Measurements from ENCODE around the gene GAPT.

GAPT gene

DNA sequence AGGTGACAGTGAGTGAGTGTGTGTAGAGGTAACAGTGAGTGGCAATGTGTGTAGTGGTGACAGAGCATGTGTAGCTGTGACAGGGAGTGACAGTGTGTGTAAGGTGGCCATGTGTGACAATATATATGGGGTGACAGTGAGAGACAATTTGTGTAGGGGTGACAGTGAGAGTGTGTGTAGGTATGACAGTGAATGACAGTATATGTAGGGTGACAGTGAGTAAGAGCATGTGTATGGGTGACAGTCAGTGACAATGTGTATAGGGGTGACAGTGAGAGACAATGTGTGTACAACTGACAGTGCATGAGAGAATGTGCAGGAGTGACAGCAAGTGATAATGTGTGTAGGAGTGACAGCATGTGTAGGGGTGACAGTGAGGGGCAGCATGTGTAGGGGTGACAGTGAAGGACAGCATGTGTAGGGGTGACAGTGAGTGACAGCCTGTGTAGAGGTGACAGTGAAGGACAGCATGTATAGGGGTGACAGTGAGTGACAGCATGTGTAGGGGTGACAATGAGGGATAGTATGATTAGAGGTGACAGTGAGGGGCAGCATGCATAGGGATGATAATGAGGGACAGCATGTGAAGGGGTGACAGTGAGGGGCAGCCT, 10.1 kb upstream of the GAPT start:
- Mint-ChIP-seq H3K9me3 (no peaks in the 10 kb centered on the region), H3K27me3 (ENCODE audit: low read depth) (no peaks in the 10 kb centered on the region)

DNA sequence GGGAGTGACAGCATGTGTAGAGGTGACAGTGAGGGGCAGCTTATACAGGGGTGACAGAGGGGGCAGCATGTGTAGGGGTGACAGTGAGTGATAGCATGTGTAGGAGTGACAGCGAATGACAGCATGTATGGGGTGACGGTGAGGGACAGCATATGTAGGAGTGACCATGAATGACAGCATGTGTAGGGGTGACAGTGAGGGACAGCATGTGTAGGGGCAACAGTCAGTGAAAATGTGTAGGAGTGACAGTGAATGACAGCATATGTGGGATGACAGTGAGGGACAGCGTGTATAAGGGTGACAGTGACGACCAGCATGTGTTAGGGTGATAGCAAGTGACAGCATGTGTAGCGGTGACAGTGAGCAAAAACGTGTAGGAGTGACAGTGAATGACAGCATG, 9.4 kb upstream of the GAPT start:
- Mint-ChIP-seq H3K27ac (no peak overlapping the region), H3K4me3 (no peak overlapping the region), H3K9me3 (no peaks in the 10 kb centered on the region), H3K27me3 (ENCODE audit: low read depth) (no peaks in the 10 kb centered on the region), H3K36me3 (ENCODE audit: low read depth) (no peaks in the 10 kb centered on the region), H3K4me1 (no peaks in the 10 kb centered on the region)
- TF ChIP-seq, protein P1, sequence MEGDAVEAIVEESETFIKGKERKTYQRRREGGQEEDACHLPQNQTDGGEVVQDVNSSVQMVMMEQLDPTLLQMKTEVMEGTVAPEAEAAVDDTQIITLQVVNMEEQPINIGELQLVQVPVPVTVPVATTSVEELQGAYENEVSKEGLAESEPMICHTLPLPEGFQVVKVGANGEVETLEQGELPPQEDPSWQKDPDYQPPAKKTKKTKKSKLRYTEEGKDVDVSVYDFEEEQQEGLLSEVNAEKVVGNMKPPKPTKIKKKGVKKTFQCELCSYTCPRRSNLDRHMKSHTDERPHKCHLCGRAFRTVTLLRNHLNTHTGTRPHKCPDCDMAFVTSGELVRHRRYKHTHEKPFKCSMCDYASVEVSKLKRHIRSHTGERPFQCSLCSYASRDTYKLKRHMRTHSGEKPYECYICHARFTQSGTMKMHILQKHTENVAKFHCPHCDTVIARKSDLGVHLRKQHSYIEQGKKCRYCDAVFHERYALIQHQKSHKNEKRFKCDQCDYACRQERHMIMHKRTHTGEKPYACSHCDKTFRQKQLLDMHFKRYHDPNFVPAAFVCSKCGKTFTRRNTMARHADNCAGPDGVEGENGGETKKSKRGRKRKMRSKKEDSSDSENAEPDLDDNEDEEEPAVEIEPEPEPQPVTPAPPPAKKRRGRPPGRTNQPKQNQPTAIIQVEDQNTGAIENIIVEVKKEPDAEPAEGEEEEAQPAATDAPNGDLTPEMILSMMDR (IDR thresholded peaks at IDR 0.05; ENCODE audit: unreplicated experiment in 3 of 3): no peak

More for the DNA sequence above, 10.1 kb upstream of the GAPT start:
- no peaks in the 10 kb centered on the region for H3K4me1 Mint-ChIP-seq
- H3K4me3 Mint-ChIP-seq: no peak overlapping the region
- no peak overlapping the region for H3K27ac Mint-ChIP-seq
- TF ChIP-seq, protein P1 (IDR thresholded peaks at IDR 0.05; ENCODE audit: unreplicated experiment in 3 of 3): no peak
- no peaks in the 10 kb centered on the region for H3K36me3 Mint-ChIP-seq (ENCODE audit: low read depth)

DNA sequence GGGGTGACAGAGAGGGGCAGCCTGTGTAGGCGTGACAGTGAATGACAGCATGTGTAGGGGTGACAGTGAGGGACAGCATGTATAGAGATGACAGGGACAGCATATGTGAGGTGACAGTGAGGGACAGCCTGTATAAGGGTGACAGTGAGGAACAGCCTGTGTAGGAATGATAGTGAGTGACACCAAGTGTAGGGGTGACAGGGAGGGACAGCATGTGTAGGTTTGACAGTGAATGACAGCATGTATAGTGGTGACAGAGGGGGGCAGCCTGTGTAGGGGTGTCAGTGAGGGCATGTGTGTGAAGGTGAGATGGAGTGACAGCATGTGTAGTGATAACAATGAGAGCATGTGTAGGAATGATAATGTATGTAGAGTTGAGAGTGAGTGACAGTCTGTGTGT, 8.7 kb upstream of the GAPT start:
- Mint-ChIP-seq H3K36me3 (ENCODE audit: low read depth) (no peaks in the 10 kb centered on the region), H3K4me3 (no peak overlapping the region), H3K4me1 (no peaks in the 10 kb centered on the region), H3K27me3 (ENCODE audit: low read depth) (no peaks in the 10 kb centered on the region), H3K27ac (no peak overlapping the region), H3K9me3 (no peaks in the 10 kb centered on the region)
- TF ChIP-seq, protein P1 (IDR thresholded peaks at IDR 0.05; ENCODE audit: unreplicated experiment in 3 of 3): no peak

DNA sequence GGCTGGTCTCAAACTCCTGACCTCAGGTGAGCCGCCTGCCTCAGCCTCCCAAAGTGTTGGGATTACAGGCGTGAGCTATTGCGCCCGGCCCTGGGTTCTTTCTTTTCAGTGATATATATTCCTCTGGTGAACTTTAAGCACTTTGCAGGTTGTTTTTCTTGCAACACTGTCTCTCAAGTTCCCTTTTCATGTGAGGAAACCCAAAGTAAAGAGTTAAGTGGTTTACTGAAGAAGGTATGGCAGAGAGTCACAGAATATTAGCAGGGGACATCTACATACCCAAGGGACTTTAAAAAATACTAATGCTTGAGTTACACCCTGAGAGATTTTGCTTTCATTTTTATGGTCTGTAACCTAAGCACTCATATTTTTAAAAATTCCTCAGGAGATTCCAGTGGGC, 6.7 kb upstream of the GAPT start:
- Mint-ChIP-seq H3K36me3 (ENCODE audit: low read depth) (no peaks in the 10 kb centered on the region), H3K4me3 (no peak overlapping the region), H3K27ac (no peak overlapping the region), H3K4me1 (peaks cover 4% of the 10 kb centered on the region), H3K27me3 (ENCODE audit: low read depth) (no peaks in the 10 kb centered on the region), H3K9me3 (no peaks in the 10 kb centered on the region)
- TF ChIP-seq, protein P1 (IDR thresholded peaks at IDR 0.05; ENCODE audit: unreplicated experiment in 3 of 3): no peak

DNA sequence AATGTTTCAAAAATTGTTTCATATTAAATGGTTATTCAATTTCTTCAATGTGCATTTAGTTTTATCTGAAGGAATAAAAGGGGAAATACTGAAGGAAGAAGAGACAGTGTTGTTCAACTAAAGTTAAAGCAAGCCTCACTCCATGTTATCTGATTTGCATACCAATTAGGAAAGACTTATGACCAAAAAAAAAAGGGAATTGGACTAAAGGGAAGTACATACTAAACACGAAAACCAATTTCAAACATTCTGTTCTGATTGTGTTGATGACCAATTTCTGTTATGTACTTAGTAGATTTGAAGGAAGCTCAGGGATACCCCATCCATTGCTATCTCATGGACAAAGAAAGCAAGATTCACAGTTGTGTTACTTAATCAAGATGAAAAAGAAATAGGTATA, 4.9 kb upstream of the GAPT start:
- TF ChIP-seq, protein P1 (IDR thresholded peaks at IDR 0.05; ENCODE audit: unreplicated experiment in 3 of 3): no peak
- Mint-ChIP-seq H3K27ac (no peak overlapping the region), H3K4me1 (peaks cover 4% of the 10 kb centered on the region), H3K4me3 (no peak overlapping the region), H3K36me3 (ENCODE audit: low read depth) (no peaks in the 10 kb centered on the region), H3K27me3 (ENCODE audit: low read depth) (peaks cover 4% of the 10 kb centered on the region), H3K9me3 (no peaks in the 10 kb centered on the region)

DNA sequence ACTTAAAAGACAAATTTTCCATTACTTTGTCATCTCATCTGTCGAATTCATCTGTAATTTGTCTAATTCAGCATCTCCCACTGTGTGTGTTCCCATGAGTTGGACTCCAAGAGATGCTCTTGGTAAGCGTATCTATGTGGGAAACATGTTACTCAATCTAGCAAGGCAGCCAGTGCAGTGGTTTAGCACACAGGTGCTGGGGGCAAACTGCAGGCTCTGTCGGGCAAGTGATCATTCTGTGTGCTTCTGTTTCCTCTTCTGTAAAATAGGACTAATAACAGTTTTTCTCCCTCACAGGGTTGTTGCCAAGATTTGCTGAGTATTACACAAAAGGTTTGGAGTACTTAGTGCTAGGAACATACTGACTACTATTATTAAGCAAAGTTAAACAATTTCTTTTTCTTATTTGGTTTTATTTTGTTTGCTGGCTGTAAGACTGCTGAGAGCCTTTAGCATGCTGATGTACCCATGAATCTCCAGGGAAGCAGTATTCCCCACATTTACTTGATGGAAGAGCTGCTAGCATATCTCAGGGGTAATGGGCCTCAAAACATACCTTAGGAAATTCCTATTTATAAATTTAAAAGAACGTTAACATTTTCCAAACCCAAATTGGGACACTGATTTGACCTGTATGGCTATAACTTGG, 709 bp upstream of the GAPT start:
- Mint-ChIP-seq H3K9me3 (no peaks in the 10 kb centered on the region), H3K27ac (no peak overlapping the region), H3K27me3 (ENCODE audit: low read depth) (peaks cover 4% of the 10 kb centered on the region), H3K36me3 (ENCODE audit: low read depth) (no peaks in the 10 kb centered on the region), H3K4me3 (no peak overlapping the region), H3K4me1 (peaks cover 4% of the 10 kb centered on the region)
- TF ChIP-seq, protein P1 (IDR thresholded peaks at IDR 0.05; ENCODE audit: unreplicated experiment in 3 of 3): no peak

Data from nephron (organoid).